ENCODE data around the gene IFNK. TPM values are rescaled to one million over a fixed set of nuclear protein-coding genes. Genes with fewer than 3 reads are reported as not detected.

IFNK gene
- total RNA-seq, 2 donors from 2014 or later, result not detected

DNA sequence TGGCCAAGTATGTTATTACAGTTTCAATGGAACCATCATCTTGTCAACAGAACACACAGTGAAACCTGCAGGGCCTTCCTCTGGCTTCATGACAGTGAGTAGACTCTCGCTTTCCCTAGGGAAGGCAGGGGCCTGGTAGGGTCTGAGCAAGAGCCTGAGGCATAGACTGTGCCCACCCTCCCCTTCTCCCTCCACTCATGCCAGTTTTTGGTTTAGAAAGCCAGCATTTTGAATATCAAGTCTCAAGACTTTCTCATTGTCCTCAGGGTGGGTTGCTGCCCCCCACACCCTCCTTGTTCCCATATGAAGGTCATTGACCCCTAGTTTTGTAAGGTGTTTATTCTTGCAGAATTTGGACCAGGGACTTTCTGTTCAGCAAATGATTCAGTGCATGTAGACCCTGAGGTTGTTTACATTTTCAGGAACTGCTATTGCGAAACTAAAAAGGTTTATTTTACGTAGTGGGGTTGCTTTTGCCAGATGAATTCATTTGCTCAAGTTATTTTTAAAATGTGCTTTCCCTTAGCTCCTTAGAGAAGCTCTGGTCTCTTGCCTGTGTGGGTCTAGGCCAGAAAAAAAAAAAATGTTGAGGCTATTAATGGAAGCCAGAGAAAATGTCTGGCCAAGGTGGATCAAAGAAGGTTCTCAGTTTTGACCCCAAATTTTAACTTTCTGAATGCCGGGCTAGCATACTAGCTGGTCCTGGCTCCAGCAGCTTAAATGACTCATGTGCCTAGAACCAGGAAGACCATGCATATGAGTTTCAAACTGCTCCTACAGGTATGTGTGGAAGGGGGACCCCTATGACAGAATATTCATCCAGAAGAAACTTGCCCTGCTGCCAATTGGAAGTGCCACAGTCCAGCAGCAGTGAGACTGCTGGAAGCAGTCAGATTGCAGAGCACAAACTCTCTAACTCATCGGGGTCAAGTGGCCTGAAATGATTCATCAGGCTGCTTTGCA lies 15.7 kb downstream of the IFNK start:
- Histone ChIP-seq H3K27ac (peak overlapping the region; percentile 77 to 84), H3K36me3 (no peaks in the 10 kb centered on the region), H3K9me3 (no peaks in the 10 kb centered on the region), H3K4me3 (no peak overlapping the region), H3K27me3 (replicated peaks; ENCODE audit: insufficient read depth) (no peaks in the 10 kb centered on the region), H3K4me1 (replicated peaks) (peaks cover 7% of the 10 kb centered on the region)
- 31% methylated on average over 5 of the region's 5 CpGs for WGBS
- intact Hi-C loops (cut with DNase I), result no loop called here
- peak; percentile 44 for DNase-seq (ENCODE audit: low spot score)
- TF ChIP-seq, protein P1, sequence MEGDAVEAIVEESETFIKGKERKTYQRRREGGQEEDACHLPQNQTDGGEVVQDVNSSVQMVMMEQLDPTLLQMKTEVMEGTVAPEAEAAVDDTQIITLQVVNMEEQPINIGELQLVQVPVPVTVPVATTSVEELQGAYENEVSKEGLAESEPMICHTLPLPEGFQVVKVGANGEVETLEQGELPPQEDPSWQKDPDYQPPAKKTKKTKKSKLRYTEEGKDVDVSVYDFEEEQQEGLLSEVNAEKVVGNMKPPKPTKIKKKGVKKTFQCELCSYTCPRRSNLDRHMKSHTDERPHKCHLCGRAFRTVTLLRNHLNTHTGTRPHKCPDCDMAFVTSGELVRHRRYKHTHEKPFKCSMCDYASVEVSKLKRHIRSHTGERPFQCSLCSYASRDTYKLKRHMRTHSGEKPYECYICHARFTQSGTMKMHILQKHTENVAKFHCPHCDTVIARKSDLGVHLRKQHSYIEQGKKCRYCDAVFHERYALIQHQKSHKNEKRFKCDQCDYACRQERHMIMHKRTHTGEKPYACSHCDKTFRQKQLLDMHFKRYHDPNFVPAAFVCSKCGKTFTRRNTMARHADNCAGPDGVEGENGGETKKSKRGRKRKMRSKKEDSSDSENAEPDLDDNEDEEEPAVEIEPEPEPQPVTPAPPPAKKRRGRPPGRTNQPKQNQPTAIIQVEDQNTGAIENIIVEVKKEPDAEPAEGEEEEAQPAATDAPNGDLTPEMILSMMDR (IDR thresholded peaks at IDR 0.05), result no peak
- TF ChIP-seq POLR2AphosphoS5 (IDR thresholded peaks at IDR 0.05), result peak; percentile 86

DNA sequence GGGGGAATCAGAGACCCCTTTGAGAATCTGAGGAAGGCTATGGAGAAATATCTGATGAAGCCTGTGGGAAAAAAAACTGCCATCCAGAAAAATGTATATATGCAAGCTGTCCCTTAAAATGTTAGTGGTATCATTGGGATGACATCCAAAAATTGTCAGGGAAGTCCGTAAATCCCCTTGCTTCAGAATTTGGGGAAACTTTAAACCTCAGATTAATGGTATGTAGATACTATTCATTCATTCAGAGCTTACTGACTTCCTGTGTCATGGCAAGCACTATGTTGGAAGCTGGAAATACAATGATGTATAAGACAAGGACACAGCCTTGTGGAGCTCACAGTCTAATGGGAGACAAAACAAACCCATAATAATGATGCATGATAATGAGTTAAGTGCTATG lies 16.4 kb downstream of the IFNK start:
- no peaks in the 10 kb centered on the region for H3K27me3 ChIP-seq (replicated peaks; ENCODE audit: insufficient read depth)
- peaks cover 7% of the 10 kb centered on the region for H3K4me1 ChIP-seq (replicated peaks)
- no peak for DNase-seq (ENCODE audit: low spot score)
- no peaks in the 10 kb centered on the region for H3K9me3 ChIP-seq
- H3K36me3 ChIP-seq, result no peaks in the 10 kb centered on the region
- WGBS, result 45% methylated on average over 1 of the region's 1 CpG
- H3K4me3 ChIP-seq, result no peak overlapping the region
- H3K27ac ChIP-seq, result peak overlapping the region; percentile 77 to 84
- TF ChIP-seq, protein P1 (IDR thresholded peaks at IDR 0.05), result no peak
- no peak for TF ChIP-seq POLR2AphosphoS5 (IDR thresholded peaks at IDR 0.05)
- no peak for TF ChIP-seq POLR2A (IDR thresholded peaks at IDR 0.05)
- intact Hi-C loops (cut with DNase I), result no loop called here

DNA sequence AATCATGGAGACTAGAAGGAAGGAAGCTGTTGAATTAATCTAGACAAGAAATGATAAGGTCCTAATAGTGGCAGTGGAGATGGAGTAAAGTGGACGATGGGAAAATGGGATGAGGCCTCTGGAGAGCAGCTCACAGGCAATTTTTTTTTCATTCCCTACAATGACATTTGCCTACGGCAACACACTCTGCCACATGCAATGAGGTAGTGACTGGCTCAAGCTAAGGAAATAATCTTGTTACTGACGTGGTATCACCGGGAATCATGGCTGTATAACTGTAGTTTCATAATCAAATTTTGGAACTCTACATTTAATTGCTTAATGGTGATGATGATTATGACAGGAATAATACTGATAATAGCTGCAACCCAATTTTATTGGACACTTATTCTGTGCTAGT lies 17.6 kb downstream of the IFNK start:
- Histone ChIP-seq H3K4me3 (no peak overlapping the region), H3K36me3 (no peaks in the 10 kb centered on the region), H3K9me3 (no peaks in the 10 kb centered on the region), H3K4me1 (replicated peaks) (peaks cover 7% of the 10 kb centered on the region), H3K27me3 (replicated peaks; ENCODE audit: insufficient read depth) (no peaks in the 10 kb centered on the region), H3K27ac (no peak overlapping the region)
- intact Hi-C loops (cut with DNase I), result no loop called here
- no peak for DNase-seq (ENCODE audit: low spot score)
- TF ChIP-seq, protein P1 (IDR thresholded peaks at IDR 0.05), result no peak
- no peak for TF ChIP-seq POLR2A (IDR thresholded peaks at IDR 0.05)
- TF ChIP-seq POLR2AphosphoS5 (IDR thresholded peaks at IDR 0.05), result no peak
- WGBS, result 69% methylated on average over 4 of the region's 4 CpGs

DNA sequence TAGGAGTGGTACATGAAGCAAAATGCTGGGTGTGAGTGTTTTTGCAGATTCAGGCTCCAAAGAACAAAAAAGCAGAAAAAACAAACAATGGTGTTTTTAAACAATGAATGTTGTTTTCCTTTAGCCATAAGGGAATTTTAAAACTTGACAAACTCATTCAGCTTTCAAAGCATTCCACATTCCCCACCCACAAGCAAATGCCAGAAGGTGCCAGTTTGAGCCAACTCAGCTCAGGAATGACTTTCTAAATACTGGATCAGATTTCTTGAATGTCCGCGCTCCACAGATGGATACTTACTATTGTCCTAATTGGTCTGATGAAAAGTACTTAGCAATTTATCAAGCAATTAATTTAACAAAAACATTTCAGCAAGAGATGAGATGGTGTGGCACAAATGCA lies 18.4 kb downstream of the IFNK start:
- Histone ChIP-seq H3K4me1 (replicated peaks) (peaks cover 7% of the 10 kb centered on the region), H3K36me3 (no peaks in the 10 kb centered on the region), H3K27ac (no peak overlapping the region), H3K27me3 (replicated peaks; ENCODE audit: insufficient read depth) (no peaks in the 10 kb centered on the region), H3K9me3 (no peaks in the 10 kb centered on the region), H3K4me3 (no peak overlapping the region)
- peak; percentile 25 for DNase-seq (ENCODE audit: low spot score)
- TF ChIP-seq, protein P1 (IDR thresholded peaks at IDR 0.05), result no peak
- no peak for TF ChIP-seq POLR2A (IDR thresholded peaks at IDR 0.05)
- TF ChIP-seq POLR2AphosphoS5 (IDR thresholded peaks at IDR 0.05), result no peak
- intact Hi-C loops (cut with DNase I), result no loop called here
- WGBS, result 31% methylated on average over 2 of the region's 2 CpGs

DNA sequence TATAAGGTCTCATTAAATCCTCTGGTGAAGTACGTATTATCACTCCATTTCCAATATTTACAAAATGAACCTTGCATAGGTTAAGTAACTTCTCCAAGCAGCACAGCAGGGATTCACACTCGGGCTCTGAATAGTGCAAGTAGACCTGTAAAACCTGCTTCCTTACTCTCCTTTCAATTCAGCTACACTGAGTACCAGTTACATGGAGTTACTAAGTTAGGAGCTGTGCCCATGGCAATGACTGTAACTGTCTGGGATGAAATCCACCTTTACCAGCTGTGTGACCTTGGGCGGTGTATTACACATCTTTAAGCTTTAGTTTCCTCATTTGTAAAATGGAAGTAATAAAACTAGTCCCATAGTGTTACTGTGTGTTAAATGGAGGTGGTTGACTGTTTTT lies 21.4 kb downstream of the IFNK start:
- H3K9me3 ChIP-seq, result no peaks in the 10 kb centered on the region
- intact Hi-C loops (cut with DNase I), result no loop called here
- WGBS, result 84% methylated on average over 3 of the region's 3 CpGs
- H3K4me3 ChIP-seq, result no peak overlapping the region
- no peaks in the 10 kb centered on the region for H3K36me3 ChIP-seq
- no peaks in the 10 kb centered on the region for H3K4me1 ChIP-seq (replicated peaks)
- no peak for TF ChIP-seq POLR2A (IDR thresholded peaks at IDR 0.05)
- TF ChIP-seq, protein P1 (IDR thresholded peaks at IDR 0.05), result no peak
- TF ChIP-seq POLR2AphosphoS5 (IDR thresholded peaks at IDR 0.05), result no peak
- no peak for DNase-seq (ENCODE audit: low spot score)
- no peaks in the 10 kb centered on the region for H3K27me3 ChIP-seq (replicated peaks; ENCODE audit: insufficient read depth)
- no peak overlapping the region for H3K27ac ChIP-seq

Data from prostate gland (tissue), 2 donors.